HL-60/S4 treated with phorbol 12-myristate 13-acetate at 8.2 ng/mL for 4 days and 3 days (cell line): Measurements from ENCODE around the gene CCDC50.

Experiments used
- in situ Hi-C: fragments of 300-500 bp; cut with MboI; formaldehyde crosslinking; loops from 2 replicates; pipeline ENCODE4 v1.15.0; 2022; ENCODE audit warnings: low sequenced_read_pairs

CCDC50 gene

GRCh38 chr3:191328962-191329653, at the start of gene CCDC50:
TSS of gene CCDC50 (plus strand) at chr3:191329394. CDS start at chr3:191329675, 281 bp downstream.
- in situ Hi-C loops, result no loop called here

GRCh38 chr3:191280111-191280510, 49.1 kb upstream of the CCDC50 start:
- in situ Hi-C loops, result no loop called here

- in situ Hi-C loops, result no loop called here
These were observed 48.3 kb upstream of the CCDC50 start for GRCh38 chr3:191280882-191281281.

DNA sequence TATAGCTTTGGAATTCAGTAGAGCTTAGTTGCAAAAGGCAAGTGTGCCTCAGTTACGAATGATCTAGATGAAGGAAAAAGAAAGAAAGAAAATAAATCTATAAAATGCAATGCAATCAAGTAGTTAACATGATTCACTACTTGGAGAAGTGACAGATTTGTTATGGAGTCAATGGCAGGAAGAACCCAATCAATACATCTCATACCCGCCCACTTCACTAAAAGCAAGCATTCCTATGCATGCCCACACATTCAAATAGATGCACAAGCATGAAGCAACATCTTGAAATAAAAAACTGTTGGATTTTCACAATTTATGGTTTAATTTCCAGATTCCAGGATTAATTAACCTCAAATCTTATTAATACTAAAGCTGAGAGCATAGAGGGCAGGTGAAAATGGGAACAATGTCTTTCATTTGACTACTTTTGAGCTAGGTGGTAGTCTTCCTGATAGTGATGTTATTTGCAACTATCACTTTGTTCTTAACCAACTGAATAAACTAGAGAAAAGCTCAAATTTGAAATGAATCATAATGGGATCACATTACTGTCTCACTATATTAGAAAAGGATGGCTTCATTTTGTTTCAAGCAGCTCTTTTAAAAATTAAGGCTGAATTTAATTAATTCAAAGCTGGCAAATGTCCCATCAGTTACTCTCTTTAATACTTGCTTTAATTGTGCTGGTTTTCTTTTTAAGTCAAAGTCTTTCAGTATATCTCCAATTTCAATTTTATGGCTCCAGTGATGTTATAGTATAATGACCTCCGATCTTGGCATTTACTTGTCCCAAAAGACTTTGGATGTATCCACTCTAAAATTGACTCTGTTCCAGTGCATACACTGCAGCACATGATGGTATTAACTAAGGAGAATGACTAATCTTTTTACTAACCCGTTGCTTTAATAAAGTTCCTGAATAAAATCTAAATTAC, 46.7 kb upstream of the CCDC50 start:
- in situ Hi-C loops, result no loop called here

DNA sequence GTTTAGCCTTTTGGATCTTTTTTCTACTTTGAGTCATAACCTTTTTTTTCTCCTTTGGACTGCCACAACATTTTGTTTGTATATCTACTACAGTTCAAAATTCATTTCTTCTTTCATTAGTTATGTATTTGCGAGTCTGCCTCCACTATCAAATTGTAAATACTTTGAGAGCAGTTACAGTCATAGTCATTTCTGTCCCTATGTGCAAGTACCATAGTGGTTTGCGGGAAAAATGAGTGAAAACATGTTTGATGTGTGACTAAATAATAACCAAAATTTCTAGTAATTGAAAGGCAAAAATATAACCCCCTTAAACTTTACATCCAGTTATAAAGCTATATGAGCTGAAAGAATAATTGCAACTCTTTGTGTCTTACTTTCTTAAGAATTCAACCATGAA, 45.8 kb upstream of the CCDC50 start:
- in situ Hi-C loops, result no loop called here

DNA sequence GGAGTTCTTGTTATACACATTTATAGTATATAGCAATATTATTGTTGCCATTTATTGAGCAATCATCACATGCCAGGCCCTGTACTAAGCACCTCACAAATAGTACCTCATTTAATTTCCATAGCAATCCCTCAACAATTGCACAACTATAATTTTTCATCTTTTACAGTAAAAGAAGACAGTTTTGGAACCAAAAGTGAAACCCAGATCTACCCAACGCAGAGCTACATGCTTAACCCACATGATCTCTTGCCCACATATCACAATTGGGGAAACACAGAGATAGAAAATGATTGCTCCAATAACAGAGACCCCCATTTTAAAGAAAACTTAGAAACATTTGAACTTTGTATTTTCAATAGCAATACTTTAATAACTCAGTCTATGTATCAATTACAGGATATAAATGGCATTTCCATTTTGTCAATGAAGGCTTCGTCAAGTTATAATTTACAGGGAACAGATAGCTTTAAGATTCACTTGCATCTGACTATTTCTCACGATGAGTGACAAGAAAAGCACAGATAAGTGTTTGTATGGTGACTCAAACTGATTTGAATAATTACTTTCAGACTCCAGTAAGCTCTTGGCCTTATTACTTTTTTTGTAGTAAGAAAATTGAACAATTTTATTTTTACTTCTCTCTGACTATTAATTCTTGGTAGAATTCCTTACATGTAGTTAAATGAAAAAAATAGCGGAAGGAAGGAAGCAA, 38.7 kb upstream of the CCDC50 start:
- in situ Hi-C loops, result no loop called here

DNA sequence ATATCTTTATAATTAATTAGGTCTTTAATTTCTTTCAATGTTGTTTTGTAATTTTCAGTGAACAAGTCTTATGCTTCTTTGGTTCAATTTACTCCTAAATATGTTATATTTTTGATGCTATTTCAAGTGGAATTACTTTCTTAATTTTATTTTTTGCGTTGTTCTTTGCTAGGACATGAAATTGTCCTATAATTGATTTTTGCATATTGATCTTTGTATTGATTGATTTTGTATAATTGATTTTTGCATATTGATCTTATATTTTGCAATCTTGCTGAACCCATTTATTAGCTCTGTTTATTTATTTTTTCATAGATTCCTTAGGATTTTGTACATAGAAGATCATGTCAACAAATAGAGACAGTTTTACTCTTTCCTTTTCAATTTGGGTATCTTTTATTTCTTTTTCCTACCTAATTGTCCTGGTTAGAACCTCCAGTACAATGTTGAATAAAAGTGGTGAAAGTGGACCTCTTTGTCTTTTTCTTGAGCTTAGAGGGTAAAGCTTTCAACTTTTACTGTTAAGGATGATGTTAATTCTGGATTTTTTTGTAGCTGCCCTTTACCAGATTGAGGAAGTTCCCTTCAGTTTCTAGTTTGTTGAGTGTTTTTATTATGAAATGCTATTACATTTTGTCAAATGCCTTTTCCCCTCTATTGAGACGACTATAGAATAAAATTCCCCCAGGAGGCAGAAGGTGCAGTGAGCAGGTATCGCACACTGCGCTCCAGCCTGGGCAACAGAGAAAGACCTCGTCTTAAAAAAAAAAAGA, 36.8 kb upstream of the CCDC50 start:
- in situ Hi-C loops, result no loop called here

- in situ Hi-C loops, result no loop called here
These were observed 34.9 kb upstream of the CCDC50 start for GRCh38 chr3:191294291-191294690.

GRCh38 chr3:191296041-191296541, 33.1 kb upstream of the CCDC50 start:
- in situ Hi-C loops, result no loop called here

- in situ Hi-C loops, result no loop called here
These were observed 30.3 kb upstream of the CCDC50 start for GRCh38 chr3:191298846-191299245.

DNA sequence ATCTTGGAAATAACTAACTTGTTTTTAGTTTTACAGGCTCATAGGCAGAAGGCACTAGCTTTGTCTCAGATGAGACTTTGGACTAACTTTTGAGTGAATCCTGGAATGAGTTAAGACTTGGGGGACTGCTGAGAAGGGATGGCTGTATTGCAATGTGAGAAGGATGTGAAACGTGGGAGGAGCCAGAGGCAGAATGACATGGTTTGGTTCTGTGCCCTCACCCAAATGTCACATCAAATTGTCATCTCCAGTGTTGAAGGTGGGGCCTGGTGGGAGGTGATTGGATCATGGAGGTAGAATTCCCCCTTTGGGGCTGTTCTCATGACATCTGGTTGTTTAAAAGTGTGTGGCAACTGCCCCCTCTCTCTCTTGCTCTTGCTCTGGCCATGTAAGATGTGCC, 28.8 kb upstream of the CCDC50 start:
- in situ Hi-C loops, result no loop called here

DNA sequence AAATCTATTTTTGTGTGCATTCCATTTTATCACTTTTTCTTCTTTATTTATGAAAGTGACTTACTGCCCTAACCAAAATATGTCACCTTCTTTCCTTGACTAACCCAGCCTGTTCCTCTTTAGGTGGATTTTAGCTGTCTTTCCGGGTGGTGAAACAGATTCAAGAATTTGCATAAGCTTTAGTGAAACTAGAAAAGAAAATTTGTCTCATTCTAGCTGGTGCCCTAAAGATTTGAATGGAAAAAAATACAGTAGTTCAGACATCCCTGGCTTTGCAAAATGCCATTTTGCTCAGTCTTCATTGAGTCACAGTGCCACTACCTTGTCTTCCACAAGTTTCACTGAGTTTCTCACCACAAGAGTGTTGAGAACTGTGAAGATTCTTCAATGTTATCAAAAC, 28.2 kb upstream of the CCDC50 start:
- in situ Hi-C loops, result no loop called here

DNA sequence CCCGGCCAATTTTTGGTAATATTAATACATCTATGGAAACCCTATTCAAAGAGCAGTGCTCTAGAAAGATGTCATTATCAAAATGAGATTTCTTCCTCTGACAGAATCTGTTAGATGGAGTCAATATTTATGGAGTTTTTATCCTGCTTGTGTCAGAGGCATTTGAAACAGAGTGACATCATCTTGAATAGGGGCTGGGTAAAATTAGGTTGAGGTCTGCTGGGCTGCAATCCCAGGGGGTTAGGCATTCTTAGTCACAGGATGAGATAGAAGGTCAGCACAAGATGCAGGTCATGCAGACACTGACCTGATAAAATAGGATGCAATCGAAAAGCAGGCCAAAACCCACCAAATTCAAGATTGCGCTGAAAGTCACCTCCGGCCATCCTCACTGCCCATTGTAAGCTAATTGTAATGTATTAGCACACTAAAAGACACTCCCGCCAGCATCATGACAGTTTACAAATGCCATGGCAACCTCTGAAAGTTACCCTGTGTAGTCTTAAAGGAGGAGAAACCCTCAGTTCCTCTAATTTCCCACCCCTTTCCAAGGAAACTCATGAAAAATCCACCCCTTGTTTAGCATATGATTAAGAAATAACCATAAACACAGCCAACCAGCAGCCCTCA, 27.3 kb upstream of the CCDC50 start:
- in situ Hi-C loops, result no loop called here

DNA sequence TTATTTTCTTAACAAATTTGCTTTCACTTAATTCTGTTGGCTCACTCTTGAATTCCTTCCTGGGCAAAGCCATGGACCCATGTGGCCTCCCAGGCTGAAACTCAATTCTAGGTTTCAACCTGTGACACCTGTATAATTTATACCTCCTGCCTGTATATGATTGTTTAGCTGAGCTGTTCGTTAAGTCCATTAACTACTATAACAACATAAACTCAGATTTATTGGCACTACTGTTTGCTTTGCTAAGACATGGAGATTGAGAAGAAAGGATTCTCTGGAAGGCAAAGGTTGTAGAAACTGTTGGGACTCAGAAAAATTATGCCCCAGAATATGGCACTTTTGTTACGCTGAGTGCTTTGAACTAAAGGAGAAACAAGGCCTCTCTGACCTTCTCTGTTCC, 26.7 kb upstream of the CCDC50 start:
- in situ Hi-C loops, result no loop called here

DNA sequence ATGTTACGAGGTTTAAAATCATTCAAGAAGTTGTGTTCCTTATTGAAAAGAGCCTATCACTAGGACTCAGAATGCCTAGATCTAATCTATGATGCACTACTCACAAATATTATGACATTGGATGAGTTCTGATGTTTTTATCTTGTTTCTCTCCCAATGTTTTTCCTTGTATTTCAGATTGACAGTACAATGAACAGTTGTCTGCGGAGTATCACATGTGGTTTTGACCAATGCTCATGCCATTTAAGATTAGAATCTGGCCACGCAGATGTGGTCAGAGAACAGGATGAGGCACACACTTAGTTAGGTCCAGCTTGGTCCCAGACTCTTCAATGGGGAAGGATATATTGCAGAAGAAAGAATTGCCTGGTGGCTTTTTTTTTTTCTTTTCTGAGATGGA, 25.6 kb upstream of the CCDC50 start:
- in situ Hi-C loops, result no loop called here

DNA sequence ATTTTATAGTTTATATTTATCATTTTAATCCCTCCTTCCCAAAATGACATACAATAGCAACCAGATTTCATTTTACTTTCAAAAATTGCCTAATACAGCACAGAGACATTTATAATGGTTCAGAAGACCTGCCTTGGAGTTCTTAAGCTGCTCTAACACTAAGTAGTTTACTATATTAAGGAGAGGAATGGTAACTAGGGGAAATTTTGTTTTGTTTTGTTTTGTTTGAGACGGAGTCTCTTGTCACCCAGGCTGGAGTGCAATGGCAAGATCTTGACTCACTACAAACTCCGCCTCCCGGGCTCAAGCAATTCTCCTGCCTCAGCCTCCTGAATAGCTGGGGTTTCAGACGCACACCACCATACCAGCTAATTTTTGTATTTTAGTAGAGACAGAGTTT, 22.8 kb upstream of the CCDC50 start:
- in situ Hi-C loops, result no loop called here

DNA sequence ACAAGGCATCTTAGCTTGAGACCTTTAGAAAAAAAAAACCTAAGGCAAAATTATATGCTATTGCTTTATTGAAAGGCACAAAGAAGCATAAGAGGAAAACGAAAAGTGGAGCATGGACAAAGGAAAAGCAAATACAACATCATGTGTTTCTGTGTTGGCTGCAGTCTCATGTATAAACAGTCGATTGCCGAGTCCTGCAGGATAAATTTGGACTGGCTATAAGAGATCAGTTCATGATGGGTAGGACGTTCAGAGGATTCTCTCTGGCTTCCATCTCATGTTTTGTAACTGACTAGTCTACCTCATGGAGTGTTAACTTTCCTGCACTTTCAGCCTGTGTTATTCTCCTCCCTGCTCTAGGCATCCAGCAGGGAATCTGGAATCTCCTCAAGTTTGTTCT, 21.9 kb upstream of the CCDC50 start:
- in situ Hi-C loops, result no loop called here

DNA sequence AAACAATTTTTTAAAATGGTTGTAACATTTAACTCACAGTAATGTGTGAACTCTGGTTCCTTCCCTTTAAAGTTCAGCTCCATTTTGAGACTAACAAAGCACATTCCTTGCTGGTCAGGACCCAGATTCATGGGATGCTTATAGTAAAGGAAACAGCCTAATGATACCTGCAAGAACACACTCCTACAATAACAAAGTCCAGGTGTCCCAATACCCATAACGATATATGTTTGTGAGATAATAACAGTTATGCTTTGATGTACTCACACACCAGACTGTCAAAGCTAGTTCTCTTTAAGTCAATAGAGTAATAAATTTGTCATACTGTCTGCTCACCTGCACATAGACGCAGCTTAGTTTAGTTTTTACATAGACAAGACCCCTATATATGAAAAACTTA, 15.9 kb upstream of the CCDC50 start:
- in situ Hi-C loops, result no loop called here

DNA sequence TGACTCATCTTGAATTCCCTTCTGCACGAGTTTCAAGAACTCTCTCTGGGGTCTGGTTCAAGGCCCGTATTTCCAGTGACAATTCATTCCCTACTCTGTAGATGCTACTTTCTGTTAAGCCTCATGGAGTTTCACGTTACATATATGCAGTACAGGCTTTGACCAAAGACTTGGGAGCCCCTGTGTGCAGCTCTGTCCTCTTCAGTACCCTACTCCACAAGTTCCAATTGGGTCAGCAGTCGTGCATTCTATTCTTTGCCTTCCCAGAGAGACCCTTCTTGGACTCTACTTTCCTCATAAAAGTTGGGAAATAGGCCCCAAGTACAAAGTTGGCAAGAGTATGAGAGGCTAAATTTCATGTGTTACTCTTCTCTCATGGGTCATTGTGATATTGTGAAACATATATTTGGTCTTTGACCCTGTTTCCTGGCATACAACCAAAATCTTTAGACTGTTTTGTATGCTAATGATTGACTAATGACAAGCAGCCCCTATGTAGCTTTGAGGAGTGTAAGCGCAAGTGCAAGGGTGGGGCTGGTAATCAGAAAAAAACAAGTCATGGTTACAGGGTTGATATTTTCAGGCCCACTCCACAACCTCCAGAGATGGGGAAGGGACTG, 15.0 kb upstream of the CCDC50 start:
- in situ Hi-C loops, result no loop called here
